ENCODE results near the gene DOLPP1.

DNA sequence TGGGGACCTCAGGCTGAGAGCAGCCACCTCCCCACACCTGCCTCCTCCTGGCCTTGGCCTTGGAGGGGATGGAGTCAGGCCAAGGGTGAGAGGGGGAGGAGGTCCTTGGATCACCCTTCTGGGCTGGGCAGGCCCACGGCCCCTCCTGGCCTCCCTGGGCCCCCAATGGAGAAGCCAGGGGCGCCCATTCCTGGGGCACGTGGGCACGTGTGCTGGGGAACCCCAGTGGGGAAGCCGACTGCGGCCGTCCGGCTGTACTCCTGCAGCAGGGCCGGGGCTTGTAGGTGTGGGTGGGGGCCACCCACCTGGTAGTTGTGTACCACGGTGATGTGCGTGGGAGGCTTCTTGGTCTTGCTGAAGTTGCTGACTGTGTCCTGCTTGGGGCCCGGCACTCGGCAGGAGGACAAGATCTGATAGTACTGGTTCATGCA lies 21.2 kb downstream of the DOLPP1 start:
- TF ChIP-seq POLR2A (IDR thresholded peaks at IDR 0.05), result no peak
- TF ChIP-seq, protein P1, sequence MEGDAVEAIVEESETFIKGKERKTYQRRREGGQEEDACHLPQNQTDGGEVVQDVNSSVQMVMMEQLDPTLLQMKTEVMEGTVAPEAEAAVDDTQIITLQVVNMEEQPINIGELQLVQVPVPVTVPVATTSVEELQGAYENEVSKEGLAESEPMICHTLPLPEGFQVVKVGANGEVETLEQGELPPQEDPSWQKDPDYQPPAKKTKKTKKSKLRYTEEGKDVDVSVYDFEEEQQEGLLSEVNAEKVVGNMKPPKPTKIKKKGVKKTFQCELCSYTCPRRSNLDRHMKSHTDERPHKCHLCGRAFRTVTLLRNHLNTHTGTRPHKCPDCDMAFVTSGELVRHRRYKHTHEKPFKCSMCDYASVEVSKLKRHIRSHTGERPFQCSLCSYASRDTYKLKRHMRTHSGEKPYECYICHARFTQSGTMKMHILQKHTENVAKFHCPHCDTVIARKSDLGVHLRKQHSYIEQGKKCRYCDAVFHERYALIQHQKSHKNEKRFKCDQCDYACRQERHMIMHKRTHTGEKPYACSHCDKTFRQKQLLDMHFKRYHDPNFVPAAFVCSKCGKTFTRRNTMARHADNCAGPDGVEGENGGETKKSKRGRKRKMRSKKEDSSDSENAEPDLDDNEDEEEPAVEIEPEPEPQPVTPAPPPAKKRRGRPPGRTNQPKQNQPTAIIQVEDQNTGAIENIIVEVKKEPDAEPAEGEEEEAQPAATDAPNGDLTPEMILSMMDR (IDR thresholded peaks at IDR 0.05), result no peak
